ENCODE data around the gene PLXNA3.
A peak's percentile ranks its signal among the peaks of the same experiment; 100 is the strongest.

PLXNA3 gene

GRCh38 chrX:154448484-154448883 is 9.6 kb upstream of the PLXNA3 start:
- TF ChIP-seq ZFX (IDR thresholded peaks at IDR 0.05; ENCODE audit: borderline replicate concordance) (no peak), CTCF (IDR thresholded peaks at IDR 0.05) (no peak)
- no peak overlapping the region for H3K27ac ChIP-seq

- no peak overlapping the region for H3K27ac ChIP-seq
- no peak for TF ChIP-seq ZFX (IDR thresholded peaks at IDR 0.05; ENCODE audit: borderline replicate concordance)
- TF ChIP-seq CTCF (IDR thresholded peaks at IDR 0.05) = no peak
These were observed 8.5 kb upstream of the PLXNA3 start for GRCh38 chrX:154449618-154450017.

GRCh38 chrX:154450312-154450711 is 7.8 kb upstream of the PLXNA3 start:
- TF ChIP-seq ZFX (IDR thresholded peaks at IDR 0.05; ENCODE audit: borderline replicate concordance) = no peak
- no peak for TF ChIP-seq CTCF (IDR thresholded peaks at IDR 0.05)
- H3K27ac ChIP-seq = no peak overlapping the region

DNA sequence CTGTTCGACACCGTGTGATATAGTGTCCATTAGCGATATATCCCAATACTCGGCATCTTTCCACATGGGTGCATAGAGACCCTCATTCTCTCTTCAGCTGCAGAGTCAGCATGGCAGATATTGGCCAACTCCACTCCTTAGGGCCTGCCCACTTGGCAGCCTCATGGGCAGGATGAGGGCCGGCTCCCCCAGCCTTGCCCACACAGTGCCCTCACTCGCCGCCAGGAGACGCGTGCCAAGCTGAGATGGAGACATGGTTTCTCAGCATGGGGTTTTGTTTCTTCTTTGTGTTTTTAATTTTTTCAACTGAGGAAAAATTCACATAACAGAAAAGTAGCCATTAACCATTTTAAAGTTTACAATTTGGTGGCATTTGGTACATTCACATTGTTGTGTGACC is 5.3 kb upstream of the PLXNA3 start:
- TF ChIP-seq CTCF (IDR thresholded peaks at IDR 0.05) = no peak
- no peak for TF ChIP-seq ZFX (IDR thresholded peaks at IDR 0.05; ENCODE audit: borderline replicate concordance)

GRCh38 chrX:154457491-154458115 is 478 bp upstream of the PLXNA3 start:
- TF ChIP-seq ZFX (IDR thresholded peaks at IDR 0.05; ENCODE audit: borderline replicate concordance) (no peak), CTCF (IDR thresholded peaks at IDR 0.05) (no peak)
- H3K27ac ChIP-seq = peak overlapping the region; percentile 59

More for the DNA sequence above, 5.3 kb upstream of the PLXNA3 start:
- no peak overlapping the region for H3K27ac ChIP-seq

DNA sequence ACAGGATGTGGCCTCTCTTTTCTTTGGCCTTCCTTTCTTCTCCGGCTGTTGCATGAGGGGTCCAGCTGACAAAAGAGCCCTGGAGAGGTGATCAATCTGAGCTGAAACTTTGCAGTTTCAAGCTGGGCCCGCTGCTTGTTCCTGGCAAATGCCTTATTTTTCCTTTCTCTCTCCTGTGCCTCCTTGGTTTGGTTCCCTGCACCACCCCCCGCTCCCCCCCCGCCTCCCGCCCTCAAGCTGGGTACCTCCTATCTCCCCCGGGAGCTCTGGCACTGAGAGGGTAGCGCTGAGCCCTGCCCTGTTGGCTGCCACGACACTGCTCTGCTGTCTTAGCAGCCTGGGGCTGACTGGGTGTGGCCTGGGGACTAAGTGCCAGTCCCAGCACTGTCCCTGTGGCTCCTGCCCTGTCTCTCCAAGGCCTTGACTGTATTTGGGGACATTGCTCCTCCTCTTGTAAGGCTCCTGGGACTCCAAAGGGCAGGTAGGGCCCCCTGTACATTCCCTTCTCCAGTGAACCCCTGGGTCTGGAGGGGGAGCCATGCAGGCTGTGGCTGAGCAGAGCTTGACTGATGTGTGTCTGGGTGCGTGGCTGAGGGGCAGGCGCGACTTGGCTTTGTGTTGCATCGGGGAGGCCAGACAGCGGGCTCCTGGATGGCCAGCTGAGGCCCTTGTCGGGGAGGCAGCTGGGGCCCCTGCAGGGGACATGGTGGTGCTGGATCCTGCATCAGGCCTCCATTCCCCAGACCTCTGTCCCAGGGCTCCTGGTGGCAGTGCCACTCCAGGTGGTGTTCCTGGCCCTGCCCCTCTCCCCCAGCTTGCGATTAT is 1.1 kb downstream of the PLXNA3 start:
- peak overlapping the region; percentile 59 for H3K27ac ChIP-seq
- TF ChIP-seq CTCF (IDR thresholded peaks at IDR 0.05) = no peak
- no peak for TF ChIP-seq ZFX (IDR thresholded peaks at IDR 0.05; ENCODE audit: borderline replicate concordance)

- TF ChIP-seq CTCF (IDR thresholded peaks at IDR 0.05) = no peak
- no peak for TF ChIP-seq ZFX (IDR thresholded peaks at IDR 0.05; ENCODE audit: borderline replicate concordance)
- H3K27ac ChIP-seq = no peak overlapping the region
These were observed 1.8 kb downstream of the PLXNA3 start for GRCh38 chrX:154459832-154460231.

Data from 22Rv1 (cell line).